AG09309 (cell line): ENCODE results near the gene MRI1.

Experiments
- DNase-seq: peaks from one replicate; pipeline ENCODE4 v3.0.0-alpha.2; 2010; ENCODE audit warnings: low read depth
- H3K4me3 ChIP-seq: 2 replicates; pipeline ENCODE4 v1.5.1; 2011; ENCODE audit warnings: mild to moderate bottlenecking, low read depth, low read length, moderate library complexity; ENCODE audit not compliant: control insufficient read depth
- CTCF ChIP-seq: IDR thresholded peaks from 2 replicates; pipeline ENCODE4 v1.5.1; 2011; ENCODE audit warnings: mild to moderate bottlenecking, low read depth, low read length, inconsistent platforms; ENCODE audit not compliant: insufficient read depth, control insufficient read depth; ENCODE audit errors: missing control alignments

MRI1 gene

DNA sequence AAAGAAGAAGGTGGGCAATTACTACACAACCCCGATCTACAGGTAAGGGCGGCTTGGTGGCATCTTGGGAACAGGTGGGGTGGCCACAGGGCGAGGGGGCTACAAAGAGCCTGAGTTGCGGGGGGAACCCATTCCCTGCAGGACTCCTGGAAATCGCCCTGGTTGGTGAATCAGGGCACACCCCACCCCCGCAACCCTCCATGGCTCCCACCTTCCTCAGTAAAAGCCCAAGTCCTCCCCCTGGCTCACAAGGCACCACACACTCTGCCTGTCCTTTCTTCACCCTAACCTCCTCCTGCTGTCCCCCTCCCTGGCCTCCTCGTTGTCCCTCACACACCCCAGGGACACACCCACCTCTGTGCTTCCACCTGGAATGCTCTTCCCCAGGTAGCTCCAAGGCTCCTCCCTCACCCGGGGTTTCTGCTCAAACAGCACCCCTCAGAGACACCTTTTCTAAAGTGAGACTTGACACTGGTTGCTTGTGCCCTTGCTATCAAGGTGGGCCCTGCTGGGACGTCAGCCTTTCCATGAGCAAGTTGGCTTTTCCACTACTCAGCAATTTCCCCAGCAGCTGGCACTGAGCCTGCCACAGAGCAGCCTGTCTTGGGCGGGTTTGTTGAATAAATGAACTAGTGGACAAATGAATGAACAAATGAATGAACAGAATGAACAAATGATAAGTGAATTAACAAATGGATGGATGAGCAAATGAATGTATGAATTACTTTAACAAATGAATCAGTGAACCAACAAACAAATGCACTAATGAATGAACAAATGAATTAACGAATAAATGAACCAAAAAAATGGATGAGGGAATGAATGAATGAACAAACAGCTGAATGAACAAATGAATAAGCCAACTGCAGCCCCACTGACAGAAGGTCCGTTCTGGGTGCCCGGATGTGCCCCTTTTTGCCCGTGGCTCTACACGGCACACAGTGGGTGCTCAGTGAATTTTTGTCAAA lies 6.2 kb upstream of the MRI1 start:
- DNase-seq = no peak
- H3K4me3 ChIP-seq = no peak overlapping the region
- TF ChIP-seq CTCF = no peak

DNA sequence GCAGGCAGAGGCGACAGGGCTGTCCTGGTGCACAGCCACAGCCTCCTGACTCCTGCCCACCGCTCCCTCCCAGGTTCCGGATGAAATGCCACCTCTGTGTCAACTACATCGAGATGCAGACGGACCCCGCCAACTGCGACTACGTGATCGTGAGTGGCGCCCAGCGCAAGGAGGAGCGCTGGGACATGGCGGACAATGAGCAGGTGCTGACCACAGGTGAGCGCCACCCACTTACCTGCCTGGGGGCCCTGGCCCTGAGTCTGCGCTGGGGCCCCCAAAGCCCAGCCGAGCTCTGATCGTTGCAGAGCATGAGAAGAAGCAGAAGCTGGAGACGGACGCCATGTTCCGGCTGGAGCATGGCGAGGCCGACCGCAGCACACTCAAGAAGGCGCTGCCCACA lies 5.5 kb upstream of the MRI1 start:
- DNase-seq = no peak
- H3K4me3 ChIP-seq = no peak overlapping the region
- no peak for TF ChIP-seq CTCF

GRCh38 chr19:13761423-13761822 lies 2.9 kb upstream of the MRI1 start:
- no peak overlapping the region for H3K4me3 ChIP-seq
- no peak for TF ChIP-seq CTCF
- no peak for DNase-seq

- no peak for DNase-seq
- no peak overlapping the region for H3K4me3 ChIP-seq
- TF ChIP-seq CTCF = no peak
Observed at GRCh38 chr19:13762635-13763235, 1.6 kb upstream of the MRI1 start.

- DNase-seq = no peak
- TF ChIP-seq CTCF = no peak
- H3K4me3 ChIP-seq = no peak overlapping the region
Observed at GRCh38 chr19:13763265-13763664, 1.1 kb upstream of the MRI1 start.

DNA sequence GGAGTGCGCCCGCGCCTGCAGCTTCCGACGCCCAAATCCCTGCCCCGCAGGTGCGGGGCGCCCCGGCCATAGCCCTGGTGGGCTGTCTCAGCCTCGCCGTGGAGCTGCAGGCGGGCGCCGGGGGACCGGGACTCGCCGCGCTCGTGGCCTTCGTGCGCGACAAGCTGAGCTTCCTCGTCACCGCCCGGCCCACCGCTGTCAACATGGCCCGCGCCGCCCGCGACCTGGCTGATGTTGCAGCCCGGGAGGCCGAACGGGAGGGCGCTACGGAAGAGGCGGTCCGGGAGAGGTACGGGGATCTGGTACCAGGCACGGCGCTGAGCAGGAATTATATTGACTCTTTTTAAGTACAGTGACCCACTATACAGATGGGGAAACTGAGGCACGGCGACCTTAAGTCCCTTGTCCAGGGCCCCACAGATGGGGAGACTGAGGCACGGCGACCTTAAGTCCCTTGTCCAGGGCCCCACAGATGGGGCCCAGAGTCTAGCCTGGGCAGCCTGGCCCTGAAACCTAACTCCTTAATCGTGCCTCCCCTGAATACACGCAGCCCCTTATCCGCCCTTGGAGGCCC lies 586 bp downstream of the MRI1 start:
- DNase-seq = no peak
- TF ChIP-seq CTCF = no peak
- peak overlapping the region; percentile 79 for H3K4me3 ChIP-seq
